Measurements from ENCODE around the gene ARSH.

- TF ChIP-seq CTCF (conservative IDR thresholded peaks at IDR 0.05 in 1 of 2, IDR thresholded peaks at IDR 0.05 in 1 of 2; ENCODE audit: extremely low read depth in 1 of 2, insufficient read depth in 1 of 2, low read depth in 1 of 2, low read length in 2 of 2) (no peak), EZH2 (IDR thresholded peaks at IDR 0.05; ENCODE audit: borderline replicate concordance, low read length) (no peak)
Observed at GRCh38 chrX:3026074-3026815, 19.9 kb downstream of the ARSH start.

All from mammary epithelial cell (primary cell).